ENCODE measurements around the gene IL4I1. TPM values are rescaled to one million over a fixed set of nuclear protein-coding genes. Genes with fewer than 3 reads are reported as not detected.

The IL4I1 gene
- total and polyA plus RNA-seq, 2 of the 8 experiments (the other 6 are each of a cell fraction or from before 2014, with no cell fraction given): 0.41 to 0.76 TPM

- peaks cover 9% of the 10 kb centered on the region for H3K79me1 ChIP-seq (ENCODE audit: low read depth, low read length)
- 1% methylated on average over 36 of the region's 48 CpGs; no CpG with 5 or more reads in 1 of the 2 experiments for WGBS, 2 experiments (ENCODE audit: extremely low coverage in 1 of 2, insufficient coverage in 1 of 2, insufficient read length in 1 of 2, insufficient replicate concordance in 2 of 2, low coverage in 1 of 2, low lambda C conversion rate in 2 of 2, missing lambda C conversion rate in 1 of 2)
- FAIRE-seq (no peak), DNase-seq (ENCODE audit: low read depth in 1 of 2, low spot score in 2 of 2) (peak; percentile 70 to 97)
- H4K8ac ChIP-seq (ENCODE audit: extremely low read depth, insufficient read depth, low read length): peak within 1 kb of the TSS; percentile 99; the same call in 1 of the 2 replicates
- peak within 1 kb of the TSS; percentile 99 for H4K91ac ChIP-seq (replicated peaks; ENCODE audit: insufficient read length, low read length)
- H3K9me3 ChIP-seq (ENCODE audit: insufficient read depth in 2 of 2, low read depth in 1 of 2, low read length in 1 of 2): no peaks in the 10 kb centered on the region
- H3K27me3 ChIP-seq (replicated peaks in 1 of 4; ENCODE audit: control insufficient read depth in 3 of 4, extremely low read depth in 1 of 4, insufficient read depth in 3 of 4, low read length in 3 of 4): no peaks in the 10 kb centered on the region
- peaks cover 17 to 48% of the 10 kb centered on the region in 2 experiments for H3K79me2 ChIP-seq (ENCODE audit: control insufficient read depth in 1 of 2, insufficient read depth in 2 of 2, low read length in 2 of 2)
- no peak within 1 kb of the TSS for H3K23ac ChIP-seq (ENCODE audit: insufficient read length)
- no peak within 1 kb of the TSS for H2BK20ac ChIP-seq (ENCODE audit: low read length)
- peak within 1 kb of the TSS; percentile 79 for H2BK12ac ChIP-seq (ENCODE audit: low read depth, low read length)
- POLR2A ChIA-PET (ENCODE audit: partially characterized antibody): interaction anchor here (0.7 to 15.1 kb wide), 37 partner anchors 8 to 253 kb away, joined by 3 to 373 read pairs (median 6); partner anchors contain the start of genes AKT1S1, FUZ, IL4I1 and PRMT1
- H3K36me3 ChIP-seq (ENCODE audit: control insufficient read depth in 2 of 4, insufficient read depth in 4 of 4, low read length in 3 of 4): peaks cover 9 to 23% (median 17%) of the 10 kb centered on the region in 4 experiments; a peak in 7 of 8 replicates
- H4K20me1 ChIP-seq (replicated peaks in 1 of 2; ENCODE audit: control insufficient read depth in 1 of 2, insufficient read depth in 2 of 2, low read length in 2 of 2): peaks cover 5 to 14% of the 10 kb centered on the region in 2 experiments
- H2BK5ac ChIP-seq (ENCODE audit: low read depth, low read length): peak within 1 kb of the TSS; percentile 94
- peak within 1 kb of the TSS; percentile 84 for H3K56ac ChIP-seq (replicated peaks; ENCODE audit: insufficient read length, low read depth, low read length)
- no peak within 1 kb of the TSS for H2BK15ac ChIP-seq (ENCODE audit: low read length)
- CTCF ChIA-PET (ENCODE audit: partially characterized antibody): interaction anchor here (2.0 to 3.2 kb wide), 5 partner anchors 8 to 58 kb away, joined by 7 to 18 read pairs (median 13); no protein-coding TSS in a partner anchor
- H3K4me3 ChIP-seq (ENCODE audit: extremely low read depth in 1 of 4, insufficient read depth in 2 of 4, low read depth in 3 of 4, low read length in 4 of 4): peak within 1 kb of the TSS; percentile 71 to 91 (median 86)
- H4K5ac ChIP-seq (ENCODE audit: insufficient read length, low read depth, low read length): peak within 1 kb of the TSS; percentile 95
- H2AK5ac ChIP-seq (ENCODE audit: low read depth, low read length): peak within 1 kb of the TSS; percentile 91; the same call in 1 of the 2 replicates
- peak within 1 kb of the TSS; percentile 92 to 98 (median 95) for H3K9ac ChIP-seq (replicated peaks in 1 of 4; ENCODE audit: extremely low read depth in 1 of 4, low read depth in 3 of 4, low read length in 3 of 4)
- peaks cover 0 to 5% (median under 1%) of the 10 kb centered on the region in 4 experiments; a peak in 3 of 7 replicates for H3K4me1 ChIP-seq (replicated peaks in 1 of 4; ENCODE audit: control insufficient read depth in 3 of 4, insufficient read depth in 4 of 4, low read length in 3 of 4)
- peak within 1 kb of the TSS; percentile 60 to 96 for H3K4me2 ChIP-seq (ENCODE audit: insufficient read depth in 1 of 2, low read depth in 2 of 2, low read length in 2 of 2)
- peak within 1 kb of the TSS; percentile 85 for H3K4ac ChIP-seq (replicated peaks; ENCODE audit: insufficient read length, low read depth, low read length)
- peak within 1 kb of the TSS; percentile 14; the same call in 1 of the 2 replicates for H2AFZ ChIP-seq (ENCODE audit: low read length)
- peaks cover 9% of the 10 kb centered on the region for H3K23me2 ChIP-seq (ENCODE audit: low read depth, low read length)
- no peak within 1 kb of the TSS for H3K14ac ChIP-seq (ENCODE audit: insufficient read length)
- H3K18ac ChIP-seq (ENCODE audit: extremely low read depth, low read length): peak within 1 kb of the TSS; percentile 94
- H2BK120ac ChIP-seq (replicated peaks; ENCODE audit: low read depth, low read length): peak within 1 kb of the TSS; percentile 59
- peak within 1 kb of the TSS; percentile 96 for H3K27ac ChIP-seq (ENCODE audit: low read depth, low read length)
- TF ChIP-seq PHF8 (conservative IDR thresholded peaks at IDR 0.05; ENCODE audit: low read depth, low read length) (peak; percentile 89), RAD21 (IDR thresholded peaks at IDR 0.05 in 1 of 2, conservative IDR thresholded peaks at IDR 0.05 in 1 of 2; ENCODE audit: low read depth in 2 of 2, low read length in 2 of 2) (no peak), SUZ12 (IDR thresholded peaks at IDR 0.05; ENCODE audit: low read length) (no peak), TEAD4 (IDR thresholded peaks at IDR 0.05; ENCODE audit: low read depth, low read length) (no peak), TBP (IDR thresholded peaks at IDR 0.05; ENCODE audit: low read depth, low read length) (peak; percentile 92), SP1 (IDR thresholded peaks at IDR 0.05; ENCODE audit: low read depth, low read length) (peak; percentile 10; the same call in 1 of the 2 replicates), TAF7 (optimal IDR thresholded peaks at IDR 0.05; ENCODE audit: borderline replicate concordance, low read depth, low read length) (peak; percentile 92), POLR2A (IDR thresholded peaks at IDR 0.05; ENCODE audit: control extremely low read depth in 1 of 2, low read depth in 2 of 2, low read length in 2 of 2) (peak in 1 of 2 experiments; percentile 92; a peak in 2 of 3 replicates), JUND (IDR thresholded peaks at IDR 0.05; ENCODE audit: low read length) (no peak), POLR2AphosphoS5 (IDR thresholded peaks at IDR 0.05; ENCODE audit: low read depth, low read length) (peak; percentile 63; the same call in 1 of the 2 replicates), POU5F1 (IDR thresholded peaks at IDR 0.05; ENCODE audit: low read depth, low read length) (no peak), CBX8 (IDR thresholded peaks at IDR 0.05; ENCODE audit: borderline replicate concordance, low read depth, low read length) (no peak), CHD1 (IDR thresholded peaks at IDR 0.05; ENCODE audit: low read depth, low read length) (no peak)
Observed at GRCh38 chr19:49929121-49929610, 32.5 kb upstream of the IL4I1 start, which contains the start of the genes ATF5 and NUP62. Gene ATF5 (plus strand): TSS chr19:49929205. CDS start chr19:49930851, 1,646 bp downstream. Gene NUP62 (minus strand): TSS chr19:49929504. CDS start chr19:49909807, 19,697 bp downstream.

Data from H1 (cell line).